GM19328 (cell line): Measurements from ENCODE around the gene RASA4B.
"Not testable (repeated sequence)": the region's sequence is repeated elsewhere in the genome, so short reads cannot be mapped to it uniquely, and the experiment has no call there.

Source experiments
- ATAC-seq: cut with Tn5 transposase; IDR thresholded peaks from one replicate; pipeline ENCODE4 v1.9.1; 2021; ENCODE audit warnings: mild to moderate bottlenecking, moderate library complexity; ENCODE audit not compliant: unreplicated experiment

The RASA4B gene

DNA sequence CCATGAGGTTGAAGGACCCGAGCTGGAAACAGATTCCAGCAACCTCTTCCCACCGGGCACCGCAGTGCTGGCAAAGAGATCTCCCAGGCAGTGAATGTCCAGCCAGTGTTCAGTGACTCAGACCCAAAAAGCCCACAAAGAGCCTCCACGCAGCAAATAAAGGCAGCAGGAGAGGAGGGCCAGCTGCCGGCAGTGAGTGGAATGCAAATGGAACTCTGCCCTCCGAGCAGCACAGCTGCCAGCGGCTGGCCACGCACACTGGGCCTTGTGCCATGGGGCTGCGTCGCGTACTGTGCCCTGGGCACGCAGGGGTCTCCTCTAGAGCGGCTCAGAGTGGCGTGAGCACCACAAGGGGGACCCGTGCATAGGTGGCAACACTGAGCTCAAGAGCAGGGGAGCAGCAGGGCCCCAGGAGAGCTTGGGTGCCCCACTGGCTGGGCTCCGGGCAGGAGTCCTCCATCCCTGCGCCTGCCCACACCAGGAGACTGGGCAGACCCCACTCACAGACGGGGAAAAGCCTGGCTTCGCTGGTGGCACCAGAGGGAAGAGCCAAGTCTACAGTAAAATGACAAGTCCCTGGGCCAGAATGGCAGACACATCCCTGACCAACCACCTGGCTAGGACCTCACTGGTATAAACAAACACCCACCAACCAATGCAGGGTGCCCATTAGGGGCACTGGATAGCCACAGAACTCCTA is 42.7 kb downstream of the RASA4B start:
- ATAC-seq: not testable (repeated sequence)

- not testable (repeated sequence) for ATAC-seq
Observed at GRCh38 chr7:102474116-102474515, 43.5 kb downstream of the RASA4B start.

DNA sequence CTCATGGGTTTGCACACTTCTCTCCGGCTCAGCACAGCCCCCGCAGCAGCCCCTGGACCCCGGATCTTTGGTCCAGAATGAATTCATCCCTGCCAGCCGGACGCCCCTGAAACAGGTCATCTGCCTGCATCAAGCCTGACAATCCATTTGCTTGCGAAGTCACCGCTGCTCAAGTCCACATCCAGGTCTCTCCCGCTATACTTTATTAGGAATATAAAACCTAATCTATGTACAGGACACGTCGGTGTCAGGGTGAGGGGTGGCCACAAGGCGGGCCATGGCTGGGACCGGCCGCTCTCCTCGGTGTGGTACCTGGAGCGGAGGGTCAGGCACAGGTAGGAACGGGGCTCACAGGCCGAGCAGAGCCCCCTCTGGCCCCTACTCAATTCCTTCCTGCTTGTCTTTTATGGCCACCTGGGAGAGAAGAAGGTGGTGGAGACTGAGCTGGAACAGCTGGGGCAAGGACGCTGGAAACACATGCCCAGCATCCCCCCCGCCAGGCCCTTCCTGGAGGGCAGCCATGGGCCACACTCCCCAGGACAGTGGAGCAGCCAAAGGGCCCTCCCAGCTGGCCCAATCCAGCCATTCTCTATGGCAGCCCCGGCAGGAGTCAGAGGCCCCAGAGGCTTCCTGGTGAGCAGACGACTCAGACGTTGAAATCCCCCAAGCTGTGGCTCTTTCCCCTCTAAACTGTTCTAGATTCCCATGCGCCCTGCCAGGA is 44.1 kb downstream of the RASA4B start:
- no peak for ATAC-seq

DNA sequence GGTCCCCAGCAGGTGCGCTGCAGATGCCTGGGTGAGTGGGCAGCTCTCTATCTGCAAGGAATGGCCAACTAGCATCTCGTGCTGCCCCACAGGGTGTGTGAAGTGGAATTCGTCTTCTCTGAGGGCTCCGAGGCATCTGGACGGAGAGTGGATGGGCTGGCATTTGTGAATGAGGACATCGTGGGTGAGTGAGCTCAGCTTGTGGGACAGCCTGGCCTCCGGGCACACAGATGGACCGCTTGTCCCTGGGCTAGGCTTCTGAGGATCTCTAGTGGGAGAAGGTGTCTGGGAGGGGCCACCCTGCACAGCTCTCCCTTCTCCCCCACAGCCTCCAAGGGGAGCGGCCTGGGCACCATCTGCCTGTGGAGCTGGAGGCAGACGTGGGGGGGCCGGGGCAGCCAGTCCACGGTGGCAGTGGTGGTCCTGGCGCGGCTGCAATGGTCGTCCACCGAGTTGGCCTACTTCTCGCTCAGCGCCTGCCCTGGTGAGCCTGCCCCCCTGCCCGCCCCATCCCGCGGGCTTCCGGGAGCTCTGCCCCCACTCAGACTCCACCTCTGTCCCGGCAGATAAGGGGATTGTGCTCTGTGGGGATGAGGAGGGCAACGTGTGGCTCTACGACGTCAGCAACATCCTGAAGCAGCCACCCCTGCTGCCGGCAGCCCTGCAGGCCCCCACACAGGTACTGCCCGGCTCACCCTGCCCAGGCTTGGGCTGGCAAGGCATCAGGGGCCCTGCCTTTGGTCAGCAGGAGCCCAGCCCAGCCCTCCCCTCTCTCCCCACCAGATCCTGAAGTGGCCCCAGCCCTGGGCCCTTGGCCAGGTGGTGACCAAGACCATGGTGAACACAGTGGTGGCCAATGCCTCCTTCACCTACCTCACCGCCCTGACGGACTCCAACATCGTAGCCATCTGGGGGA is 45.2 kb downstream of the RASA4B start:
- no peak for ATAC-seq

- no peak for ATAC-seq
Observed at GRCh38 chr7:102471791-102472125, 45.8 kb downstream of the RASA4B start.

DNA sequence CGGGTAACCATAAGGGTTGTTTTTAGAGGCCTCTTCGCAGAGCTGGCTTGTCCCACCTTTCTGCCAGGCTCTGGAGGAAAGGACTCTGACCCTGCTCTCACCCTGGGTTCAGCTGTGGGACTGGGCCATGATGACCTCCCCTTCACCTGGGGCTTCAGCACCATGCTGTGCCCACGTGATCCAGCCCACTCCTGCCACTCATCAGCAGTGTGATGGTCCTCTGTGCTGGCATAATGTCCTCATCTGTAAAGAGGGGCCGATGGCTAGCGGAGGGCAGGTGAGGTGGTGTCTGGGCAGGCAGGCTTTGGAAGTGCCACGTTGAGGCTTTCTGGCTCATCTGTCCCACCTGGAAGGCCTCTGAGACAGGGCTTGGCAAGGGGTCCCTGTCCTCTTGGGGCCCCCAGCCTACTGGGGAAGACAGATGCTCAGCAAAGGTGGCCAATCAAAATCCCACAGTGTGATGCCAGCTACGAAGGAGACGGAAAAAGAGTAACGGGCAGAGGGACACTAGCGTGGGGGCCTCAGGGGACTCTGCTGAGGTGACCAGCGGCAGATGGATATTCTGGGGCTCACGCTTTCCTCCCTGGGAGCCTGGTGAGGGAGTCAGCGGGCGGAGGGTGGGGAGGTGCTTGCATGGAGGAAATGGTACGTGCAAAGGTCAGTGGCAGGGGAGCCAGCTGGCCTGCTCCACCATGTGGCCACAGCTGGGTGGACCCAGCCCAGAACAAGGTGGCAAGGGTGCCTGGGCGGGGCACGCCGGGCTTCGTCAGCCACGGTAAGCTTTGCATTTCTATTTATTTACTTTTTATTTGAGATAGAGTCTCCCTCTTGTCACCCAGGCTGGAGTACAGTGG is 47.4 kb downstream of the RASA4B start:
- ATAC-seq: no peak

GRCh38 chr7:102469351-102469971 is 48.1 kb downstream of the RASA4B start:
- no peak for ATAC-seq

DNA sequence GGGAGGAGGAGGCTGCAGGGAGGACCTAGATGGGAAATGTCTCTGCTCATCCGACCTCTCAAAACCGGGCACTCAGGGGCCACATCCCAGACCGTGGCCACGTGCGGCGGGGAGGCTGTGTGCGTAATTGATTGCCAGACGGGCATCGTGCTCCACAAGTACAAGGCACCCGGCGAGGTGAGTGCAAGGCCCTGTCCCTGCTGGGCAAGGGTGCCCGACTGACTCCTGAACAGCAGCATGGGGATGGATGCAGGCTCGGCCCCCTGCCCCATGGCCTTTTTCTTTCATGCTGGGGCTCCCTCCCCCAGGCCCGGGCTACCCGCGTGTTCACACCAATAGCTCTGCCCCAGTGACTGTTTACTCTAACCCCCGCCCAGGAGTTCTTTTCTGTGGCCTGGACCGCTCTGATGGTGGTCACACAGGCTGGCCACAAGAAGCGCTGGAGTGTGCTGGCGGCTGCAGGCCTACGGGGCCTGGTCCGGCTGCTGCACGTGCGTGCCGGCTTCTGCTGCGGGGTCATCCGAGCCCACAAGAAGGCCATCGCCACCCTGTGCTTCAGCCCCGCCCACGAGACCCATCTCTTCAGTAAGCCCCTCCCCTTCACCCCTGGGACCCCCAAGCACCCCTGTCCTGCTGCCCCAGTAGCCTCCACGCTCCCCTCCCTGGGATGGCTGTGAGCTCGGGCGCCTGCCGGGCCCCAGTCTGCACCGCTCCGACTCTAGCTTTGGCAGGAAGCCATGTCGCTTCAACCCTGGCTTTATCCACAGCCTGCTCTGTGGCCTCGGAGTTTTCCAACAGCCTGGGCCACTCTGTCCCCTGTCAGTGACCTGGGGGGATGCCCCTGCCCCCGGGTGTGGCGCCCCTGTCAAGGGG is 48.9 kb downstream of the RASA4B start:
- ATAC-seq: no peak

DNA sequence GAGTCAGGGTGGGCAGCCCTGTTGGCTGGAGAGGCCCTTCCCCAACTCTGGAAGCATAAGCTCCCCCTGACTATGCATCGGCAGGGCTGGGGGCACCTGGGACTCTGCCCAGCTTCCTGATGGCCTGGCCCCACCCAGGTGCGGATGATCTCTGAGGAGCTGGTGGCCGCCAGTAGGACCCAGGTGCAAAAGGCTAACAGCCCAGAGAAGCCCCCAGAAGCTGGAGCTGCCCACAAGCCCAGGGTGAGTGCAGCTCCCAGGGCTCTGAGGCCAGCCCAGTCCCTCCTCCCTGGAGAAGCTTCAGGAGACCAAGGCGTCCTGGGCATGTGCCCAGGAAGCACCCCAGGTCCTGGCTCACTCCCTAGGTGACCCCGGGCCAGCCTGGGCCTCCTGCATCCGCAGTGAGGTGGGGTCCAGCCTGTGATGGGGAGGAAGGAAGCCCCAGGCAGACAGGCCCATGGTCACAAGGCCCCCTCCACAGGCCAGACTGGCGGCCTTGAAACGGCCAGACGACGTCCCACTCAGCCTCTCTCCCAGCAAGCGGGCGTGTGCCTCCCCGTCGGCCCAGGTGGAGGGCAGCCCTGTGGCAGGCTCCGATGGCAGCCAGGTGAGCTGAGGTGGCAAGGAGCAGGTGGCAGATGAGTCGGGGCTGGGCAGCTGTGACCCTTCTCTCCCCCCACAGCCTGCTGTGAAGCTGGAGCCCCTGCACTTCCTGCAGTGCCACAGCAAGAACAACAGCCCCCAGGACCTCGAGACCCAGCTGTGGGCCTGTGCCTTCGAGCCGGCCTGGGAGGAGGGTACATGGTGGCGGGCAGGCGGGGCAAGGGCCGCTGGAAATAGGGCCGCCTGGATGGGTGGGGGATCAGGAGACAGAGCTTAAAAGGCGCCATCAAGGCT is 49.7 kb downstream of the RASA4B start:
- no peak for ATAC-seq

DNA sequence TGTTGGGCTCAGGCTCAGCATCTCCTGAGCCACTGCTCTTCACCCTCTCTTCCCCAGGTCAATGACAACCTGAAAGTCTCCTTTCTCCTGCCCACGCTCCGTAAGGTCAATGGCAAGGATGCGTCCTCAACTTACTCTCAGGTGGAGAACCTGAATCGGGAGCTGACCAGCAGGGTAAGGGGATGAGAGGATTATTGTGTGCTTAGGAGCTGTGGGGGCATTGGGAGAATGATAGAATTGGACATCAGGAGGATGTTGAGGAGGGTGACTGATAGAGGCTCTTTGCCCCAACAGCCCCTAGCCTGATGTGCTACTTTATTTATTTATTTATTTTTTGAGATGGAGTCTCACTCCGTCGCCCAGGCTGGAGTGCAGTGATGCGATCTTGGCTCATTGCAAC is 51.5 kb downstream of the RASA4B start:
- ATAC-seq: no peak

GRCh38 chr7:102464577-102465280 is 52.8 kb downstream of the RASA4B start, which contains the start of the genes ALKBH4 and LRWD1:
ALKBH4 (minus strand) TSS chr7:102464863; CDS start chr7:102464836, 27 bp downstream.
LRWD1 (plus strand) TSS chr7:102464984; CDS start chr7:102465081, 97 bp downstream.
- peak; percentile 85 for ATAC-seq

DNA sequence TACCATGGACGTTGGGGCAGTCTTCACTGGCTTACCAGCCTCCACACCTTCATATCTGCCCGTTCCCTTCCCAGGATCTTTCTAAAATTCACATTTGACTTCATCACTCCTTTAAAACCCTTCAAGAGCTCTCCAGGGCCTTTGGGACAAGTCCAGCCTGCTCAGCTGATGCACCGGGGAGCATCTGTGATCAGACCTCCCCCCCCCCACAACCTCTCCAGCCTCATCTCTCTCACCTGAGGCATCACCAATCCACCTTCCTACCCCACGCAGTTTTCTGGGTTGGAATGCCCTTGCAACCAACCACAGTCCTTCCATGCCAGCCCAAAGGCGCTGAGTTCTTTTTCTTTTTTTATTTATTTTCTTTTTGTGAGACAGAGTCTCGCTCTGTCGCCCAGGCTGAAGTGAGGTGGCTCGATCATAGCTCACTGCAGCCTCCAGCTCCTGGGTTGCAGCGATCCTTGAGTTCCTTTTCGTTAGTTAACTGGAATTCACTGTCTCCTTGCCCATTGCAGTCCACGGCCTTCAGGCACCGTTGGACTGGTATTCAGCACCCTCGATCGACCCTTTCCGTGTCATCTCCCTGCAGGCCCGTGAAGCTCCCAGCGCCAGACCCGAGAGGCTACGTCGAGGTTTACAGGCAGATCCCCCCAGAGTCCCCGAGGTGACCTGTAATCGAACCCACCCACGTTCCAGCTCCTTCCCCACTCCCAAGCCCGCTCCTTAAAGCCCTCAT is 53.6 kb downstream of the RASA4B start:
- ATAC-seq: no peak

GRCh38 chr7:102460467-102460866 is 57.1 kb downstream of the RASA4B start:
- ATAC-seq: no peak

DNA sequence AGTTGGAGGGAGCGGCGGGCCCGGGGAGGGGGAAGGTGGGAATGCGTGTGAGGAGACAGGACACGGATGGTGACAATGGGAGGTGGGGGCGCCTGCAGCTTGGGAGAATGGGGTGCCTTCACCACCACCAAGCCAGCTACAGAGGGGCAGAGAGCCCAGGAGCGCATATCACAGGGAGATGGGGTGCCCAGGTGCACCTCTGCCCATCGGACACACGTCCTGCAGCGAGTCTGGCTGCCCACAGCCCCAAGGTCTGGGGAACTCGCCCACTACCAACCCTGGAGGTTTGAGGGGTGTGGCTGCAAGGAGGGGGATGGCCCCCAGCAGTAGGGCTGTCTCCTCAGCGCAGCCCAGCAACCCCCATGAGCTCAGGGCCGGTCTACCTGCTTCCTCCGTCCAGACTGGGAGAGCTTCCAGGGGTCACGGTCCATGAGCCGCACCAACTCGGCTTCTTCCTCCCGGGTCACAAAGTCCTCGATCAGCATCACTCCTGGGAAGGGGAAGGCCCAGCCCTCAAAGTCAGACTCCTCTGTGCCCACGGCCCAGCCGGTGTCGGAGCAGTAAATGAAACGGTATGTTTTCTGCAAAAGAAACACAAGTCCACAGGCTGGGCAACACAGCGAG is 58.2 kb downstream of the RASA4B start:
- ATAC-seq: no peak

DNA sequence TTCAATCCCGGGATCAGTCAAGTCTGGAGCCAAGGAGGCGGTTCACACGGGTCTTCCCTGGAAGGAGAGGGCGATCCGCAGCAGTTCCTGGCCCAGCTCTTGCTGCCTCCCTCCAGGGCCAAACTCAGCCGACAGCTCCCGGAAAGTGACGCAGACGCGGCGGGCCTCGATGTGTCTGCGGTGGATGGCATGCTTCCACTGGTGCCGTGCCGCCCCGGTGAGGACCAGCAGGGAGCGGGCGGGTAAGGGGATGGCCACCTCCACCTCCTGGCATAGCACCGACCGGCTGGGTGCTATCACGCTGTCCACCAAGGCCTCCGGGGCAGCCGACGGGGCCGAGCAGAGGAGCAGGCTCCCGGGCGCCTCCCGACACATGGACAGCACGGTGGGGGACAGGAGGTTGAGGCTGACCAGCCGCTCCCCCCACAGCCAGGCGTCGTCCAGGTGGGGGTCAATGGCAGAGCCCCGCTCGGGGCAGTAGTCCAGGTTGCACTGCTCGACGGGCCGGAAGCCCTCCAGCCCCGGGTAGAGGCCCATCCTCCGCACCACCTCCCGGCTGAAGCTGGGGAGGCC is 60.1 kb downstream of the RASA4B start:
- ATAC-seq: no peak

GRCh38 chr7:102456327-102456726 is 61.2 kb downstream of the RASA4B start:
- no peak for ATAC-seq
